B cell (primary cell): ENCODE results near the gene EXOC6B. TPM values are rescaled to one million over a fixed set of nuclear protein-coding genes. Genes with fewer than 3 reads are reported as not detected.

Experiments
- ATAC-seq: fragments of 200-7000 bp; cut with Tn5 transposase; one replicate; pipeline ENCODE4 v1.10.0; 2021; ENCODE audit warnings: low read depth, mild to moderate bottlenecking, moderate number of reproducible peaks, moderate library complexity
- CTCF ChIA-PET: fragments of 350-600 bp; sonication (Branson Sonifier 250); formaldehyde crosslinking; loops from one replicate; lab custom pipeline; 2021; ENCODE audit warnings: antibody characterized with exemption, inconsistent platforms; lab: Charles Lee
- POLR2A ChIA-PET: fragments of 350-600 bp; sonication (Branson Sonifier 250); formaldehyde crosslinking; loops from one replicate; lab custom pipeline; 2021; ENCODE audit warnings: antibody characterized with exemption; lab: Charles Lee
- DNase-seq: peaks from one replicate; pipeline ENCODE4 v3.0.0; 2013
- H2AFZ ChIP-seq: 2 replicates; pipeline ENCODE4 v1.6.1; 2012; ENCODE audit warnings: mild to moderate bottlenecking, low read depth, low read length; ENCODE audit not compliant: insufficient read depth, poor library complexity, severe bottlenecking
- H3K27ac ChIP-seq, 2 donors: 1 replicate in 1 of 2; 2 replicates in 1 of 2; pipeline ENCODE4 v1.5.1; 2012 to 2013; ENCODE audit warnings: low read length in 2 of 2, mild to moderate bottlenecking in 2 of 2, moderate library complexity in 1 of 2
- H3K27me3 ChIP-seq, 4 experiments: fragments of 200-600 bp in 1 of 4; sonication (generic) in 1 of 4; replicated peaks in 1 of 4; 1 replicate in 2 of 4; 2 replicates in 2 of 4; pipeline versions ENCODE4 v1.6.1 to v1.7.0; 2013 to 2016; ENCODE audit warnings: low read length in 3 of 4, mild to moderate bottlenecking in 2 of 4, mixed read lengths in 1 of 4, moderate library complexity in 1 of 4; ENCODE audit not compliant: insufficient read depth in 4 of 4, control insufficient read depth in 3 of 4; ENCODE audit errors: control extremely low read depth in 1 of 4
- H3K36me3 ChIP-seq, 2 experiments: replicated peaks in 1 of 2; 1 replicate in 1 of 2; 2 replicates in 1 of 2; pipeline versions ENCODE4 v1.6.1 to v1.7.1; 2013; ENCODE audit warnings: low read length in 1 of 2; ENCODE audit not compliant: insufficient read depth in 2 of 2, control insufficient read depth in 1 of 2; ENCODE audit errors: control extremely low read depth in 1 of 2, extremely low read depth in 1 of 2
- H3K4me1 ChIP-seq, 2 donors: fragments of 200-600 bp in 1 of 2; sonication (generic) in 1 of 2; 1 replicate in 1 of 2; 2 replicates in 1 of 2; pipeline versions ENCODE4 v1.5.1 to v1.6.1; 2013 to 2017; ENCODE audit warnings: low read length in 2 of 2; ENCODE audit not compliant: control insufficient read depth in 2 of 2, insufficient read depth in 2 of 2
- H3K4me2 ChIP-seq: replicated peaks from 2 replicates; pipeline ENCODE3; 2012; ENCODE audit warnings: mild to moderate bottlenecking, low read depth, low read length; ENCODE audit not compliant: poor library complexity, severe bottlenecking
- H3K4me3 ChIP-seq, 5 experiments: fragments of 200-600 bp in 1 of 5; sonication (generic) in 1 of 5; 1 replicate in 3 of 5; 2 replicates in 2 of 5; pipeline versions ENCODE4 v1.5.1 to v1.7.0; 2011 to 2016; ENCODE audit warnings: low read length in 4 of 5, mild to moderate bottlenecking in 4 of 5, low read depth in 2 of 5, control low read depth in 1 of 5, moderate library complexity in 1 of 5; ENCODE audit not compliant: insufficient read depth in 1 of 5; ENCODE audit errors: control extremely low read depth in 1 of 5, extremely low read depth in 1 of 5
- H3K79me2 ChIP-seq: fragments of 200-600 bp; sonication (generic); one replicate; pipeline ENCODE4 v1.6.0; 2016; ENCODE audit warnings: low read length; ENCODE audit not compliant: control insufficient read depth, insufficient read depth
- H3K9ac ChIP-seq: fragments of 200-600 bp; sonication (generic); 2 replicates; pipeline ENCODE4 v1.6.1; 2017; ENCODE audit warnings: mild to moderate bottlenecking, low read length, moderate library complexity
- H3K9me3 ChIP-seq, 3 donors: one replicate each; pipeline versions ENCODE4 v1.6.1 to v1.7.1; 2013; ENCODE audit warnings: low read length in 2 of 3; ENCODE audit not compliant: control insufficient read depth in 2 of 3, insufficient read depth in 1 of 3; ENCODE audit errors: control extremely low read depth in 1 of 3
- H4K20me1 ChIP-seq: 2 replicates; pipeline ENCODE4 v1.6.0; 2012; ENCODE audit warnings: mild to moderate bottlenecking, low read length; ENCODE audit not compliant: insufficient read depth, control insufficient read depth, poor library complexity, severe bottlenecking
- H3K27ac Mint-ChIP-seq: one replicate; pipeline ENCODE4 v1.8.0; 2021; ENCODE audit warnings: mixed read lengths
- H3K27me3 Mint-ChIP-seq: one replicate; pipeline ENCODE4 v1.8.0; 2021; ENCODE audit warnings: mixed read lengths
- H3K4me1 Mint-ChIP-seq: one replicate; pipeline ENCODE4 v1.8.0; 2021; ENCODE audit warnings: mixed read lengths
- H3K4me3 Mint-ChIP-seq: one replicate; pipeline ENCODE4 v1.8.0; 2021; ENCODE audit warnings: mixed read lengths
- H3K9me3 Mint-ChIP-seq: one replicate; pipeline ENCODE4 v1.8.0; 2022; ENCODE audit warnings: mixed read lengths; ENCODE audit not compliant: insufficient read depth
- EZH2 ChIP-seq: IDR thresholded peaks from 2 replicates; pipeline ENCODE4 v1.6.1; 2012; ENCODE audit warnings: borderline replicate concordance, low read depth, mild to moderate bottlenecking, moderate library complexity, low read length; ENCODE audit not compliant: insufficient read depth, poor library complexity, severe bottlenecking
- WGBS: methylation state at CpG from one replicate; pipeline ENCODE4 v1.1.5; 2013; ENCODE audit warnings: missing lambda C conversion rate; ENCODE audit not compliant: insufficient coverage; 5-methylcytosine and 5-hydroxymethylcytosine counted together
- intact Hi-C: fragments of 100-400 bp; cut with micrococcal nuclease; formaldehyde crosslinking; loops from one replicate; pipeline ENCODE4 v1.10.0; 2022
- polyA plus RNA-seq: library from polyadenylated mRNA; depleted of rRNA; stranded (reverse); fragments of >200 nt; gene quantifications from 2 replicates; pipeline ENCODE4 v1.2.3, GENCODE V29; 2012
- total RNA-seq, 2 donors: library from RNA; stranded (reverse); fragments of 120-200 nt in 1 of 2; gene quantifications; 1 replicate in 1 of 2; 2 replicates in 1 of 2; pipeline versions ENCODE4 v1.2.3 to v1.2.4, GENCODE V29; 2013 to 2022
- TF ChIP-seq, protein P1 (sequence below): fragments of 200-600 bp; IDR thresholded peaks from one replicate; pipeline ENCODE4 v1.8.0; 2022; ENCODE audit warnings: antibody characterized with exemption, mild to moderate bottlenecking

Gene EXOC6B
- total and polyA plus RNA-seq, 2 donors (not counting 1 experiment from before 2014, with no cell fraction given), result 4.8 to 22.6 TPM

DNA sequence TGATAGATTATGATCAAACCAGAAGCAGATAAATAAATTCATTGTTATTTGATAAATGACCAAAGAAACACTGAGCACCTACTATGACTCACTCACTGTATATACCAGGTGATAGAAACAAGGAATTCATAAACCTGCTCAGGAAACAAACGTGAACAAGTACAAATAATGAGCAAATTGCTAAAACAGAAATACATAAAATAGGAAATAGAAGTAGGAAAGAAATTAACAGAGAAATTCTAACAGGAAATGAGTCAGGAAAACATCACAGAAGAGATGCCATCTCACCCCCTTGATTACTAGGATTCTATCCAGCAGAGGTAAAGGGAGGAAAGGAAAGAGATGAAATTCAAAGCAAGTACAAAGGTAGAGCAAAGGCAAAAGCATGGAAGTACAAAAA, 31.3 kb downstream of the EXOC6B start:
- Histone ChIP-seq H3K4me1 (no peaks in the 10 kb centered on the region), H3K9ac (no peak overlapping the region), H3K4me3 (no peak overlapping the region), H3K4me2 (no peak overlapping the region), H3K9me3 (no peaks in the 10 kb centered on the region), H3K79me2 (no peaks in the 10 kb centered on the region), H3K27ac (no peak overlapping the region), H3K36me3 (no peaks in the 10 kb centered on the region), H3K27me3 (no peaks in the 10 kb centered on the region), H4K20me1 (no peaks in the 10 kb centered on the region), H2AFZ (no peak overlapping the region)
- H3K4me3 Mint-ChIP-seq, result no peak overlapping the region
- ATAC-seq (no peak), DNase-seq (no peak)
- ChIA-PET POLR2A (no interaction called here), CTCF (interaction anchor here (0.6 kb wide), 1 partner anchor 66 kb away, joined by 4 read pairs; no protein-coding TSS in a partner anchor)
- no peak overlapping the region for H3K27ac Mint-ChIP-seq
- TF ChIP-seq EZH2, result no peak
- TF ChIP-seq, protein P1, sequence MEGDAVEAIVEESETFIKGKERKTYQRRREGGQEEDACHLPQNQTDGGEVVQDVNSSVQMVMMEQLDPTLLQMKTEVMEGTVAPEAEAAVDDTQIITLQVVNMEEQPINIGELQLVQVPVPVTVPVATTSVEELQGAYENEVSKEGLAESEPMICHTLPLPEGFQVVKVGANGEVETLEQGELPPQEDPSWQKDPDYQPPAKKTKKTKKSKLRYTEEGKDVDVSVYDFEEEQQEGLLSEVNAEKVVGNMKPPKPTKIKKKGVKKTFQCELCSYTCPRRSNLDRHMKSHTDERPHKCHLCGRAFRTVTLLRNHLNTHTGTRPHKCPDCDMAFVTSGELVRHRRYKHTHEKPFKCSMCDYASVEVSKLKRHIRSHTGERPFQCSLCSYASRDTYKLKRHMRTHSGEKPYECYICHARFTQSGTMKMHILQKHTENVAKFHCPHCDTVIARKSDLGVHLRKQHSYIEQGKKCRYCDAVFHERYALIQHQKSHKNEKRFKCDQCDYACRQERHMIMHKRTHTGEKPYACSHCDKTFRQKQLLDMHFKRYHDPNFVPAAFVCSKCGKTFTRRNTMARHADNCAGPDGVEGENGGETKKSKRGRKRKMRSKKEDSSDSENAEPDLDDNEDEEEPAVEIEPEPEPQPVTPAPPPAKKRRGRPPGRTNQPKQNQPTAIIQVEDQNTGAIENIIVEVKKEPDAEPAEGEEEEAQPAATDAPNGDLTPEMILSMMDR, result no peak
- H3K9me3 Mint-ChIP-seq, result peaks cover 2% of the 10 kb centered on the region
- H3K27me3 Mint-ChIP-seq, result no peaks in the 10 kb centered on the region
- no CpG with 5 or more reads among the region's 1 CpG for WGBS
- intact Hi-C loops, result no loop called here
- H3K4me1 Mint-ChIP-seq, result peaks cover 7% of the 10 kb centered on the region

DNA sequence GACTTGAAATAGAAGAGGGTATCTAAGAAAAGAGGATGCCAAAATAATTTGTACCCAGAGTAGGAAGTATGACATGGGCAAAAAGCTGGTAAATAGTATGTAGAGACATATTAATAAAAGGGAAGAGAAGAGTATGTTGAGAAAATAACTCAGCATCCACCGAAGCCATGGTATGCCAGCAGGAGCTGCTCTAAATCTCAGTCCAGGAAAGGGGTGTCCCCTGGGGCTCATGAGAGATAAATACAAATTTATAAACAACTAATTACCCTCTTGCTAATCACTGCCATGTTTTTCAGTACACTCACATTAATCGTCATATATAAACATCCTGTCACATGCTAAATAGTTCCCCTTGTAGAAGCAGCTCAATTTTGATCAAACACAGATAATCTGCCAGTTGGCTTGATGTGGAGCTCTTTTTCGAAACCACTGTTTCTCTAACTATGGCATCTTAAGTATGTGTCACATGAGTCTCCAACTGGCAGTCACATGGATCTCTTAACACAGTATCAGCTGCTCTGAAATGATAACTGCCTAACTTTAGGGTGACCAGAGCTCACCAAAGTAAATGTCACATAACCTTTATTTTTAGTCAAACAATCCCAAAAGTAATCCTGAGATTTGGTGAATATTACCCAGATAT, 31.9 kb downstream of the EXOC6B start:
- H3K9me3 Mint-ChIP-seq, result peaks cover 2% of the 10 kb centered on the region
- Histone ChIP-seq H3K36me3 (no peaks in the 10 kb centered on the region), H3K27ac (no peak overlapping the region), H2AFZ (no peak overlapping the region), H3K4me1 (no peaks in the 10 kb centered on the region), H3K9me3 (no peaks in the 10 kb centered on the region), H3K4me3 (no peak overlapping the region), H4K20me1 (no peaks in the 10 kb centered on the region), H3K4me2 (no peak overlapping the region), H3K27me3 (no peaks in the 10 kb centered on the region), H3K9ac (no peak overlapping the region), H3K79me2 (peaks cover 3% of the 10 kb centered on the region)
- POLR2A ChIA-PET, result no interaction called here
- TF ChIP-seq EZH2, result no peak
- TF ChIP-seq, protein P1, result no peak
- H3K4me1 Mint-ChIP-seq, result peaks cover 7% of the 10 kb centered on the region
- H3K4me3 Mint-ChIP-seq, result no peak overlapping the region
- H3K27ac Mint-ChIP-seq, result no peak overlapping the region
- intact Hi-C loops, result no loop called here
- no peaks in the 10 kb centered on the region for H3K27me3 Mint-ChIP-seq
- CTCF ChIA-PET, result interaction anchor here (0.6 to 1.0 kb wide), 2 partner anchors 66 to 67 kb away, joined by 3 to 4 read pairs; no protein-coding TSS in a partner anchor
- ATAC-seq (no peak), DNase-seq (no peak)
- 94% methylated on average over 2 of the region's 3 CpGs for WGBS
